Measurements from ENCODE around the gene PRELID2. TPM values are rescaled to one million over a fixed set of nuclear protein-coding genes. Genes with fewer than 3 reads are reported as not detected.

PRELID2 gene
- total RNA-seq, 1 experiment from 2014 or later: not detected

DNA sequence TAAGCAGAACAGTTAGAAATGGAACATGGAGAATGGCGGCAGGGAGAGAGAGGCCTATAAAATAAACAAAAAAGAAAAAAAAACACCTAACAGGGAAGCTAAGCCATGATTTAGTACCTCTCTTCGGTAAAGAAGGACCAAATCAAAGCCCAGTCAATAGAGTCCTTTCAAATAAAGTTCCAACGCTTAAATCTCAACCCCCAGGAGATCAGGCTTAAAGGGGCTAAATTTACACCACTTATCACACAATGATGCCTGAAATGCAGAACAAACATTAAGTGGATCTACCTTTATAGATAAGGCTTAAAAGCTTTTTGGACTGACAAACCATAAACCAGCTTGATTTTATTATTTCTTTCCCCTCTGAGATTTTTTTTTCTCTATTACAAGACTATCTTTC, 66.3 kb downstream of the PRELID2 start:
- no peaks in the 10 kb centered on the region for H3K9me3 ChIP-seq (ENCODE audit: low read length)
- H3K4me2 ChIP-seq (ENCODE audit: low read depth, low read length, poor library complexity, severe bottlenecking): no peak overlapping the region
- DNase-seq: no peak
- no peak overlapping the region for H3K4me3 ChIP-seq (ENCODE audit: low read length)
- no peak overlapping the region for H3K9ac ChIP-seq (ENCODE audit: low read length)
- no peaks in the 10 kb centered on the region for H3K27me3 ChIP-seq (ENCODE audit: low read length)
- H3K4me1 ChIP-seq (ENCODE audit: low read length): no peaks in the 10 kb centered on the region
- no peak overlapping the region for H2AFZ ChIP-seq (ENCODE audit: low read length)
- no peaks in the 10 kb centered on the region for H3K36me3 ChIP-seq (ENCODE audit: insufficient read depth, low read length)
- H3K9me2 ChIP-seq (replicated peaks; ENCODE audit: insufficient read depth, low read length): no peaks in the 10 kb centered on the region
- no peaks in the 10 kb centered on the region for H4K20me1 ChIP-seq (ENCODE audit: insufficient read depth, low read depth, low read length)
- no peaks in the 10 kb centered on the region for H3K79me2 ChIP-seq (ENCODE audit: low read length)
- no peak overlapping the region for H3K27ac ChIP-seq (ENCODE audit: low read length)

DNA sequence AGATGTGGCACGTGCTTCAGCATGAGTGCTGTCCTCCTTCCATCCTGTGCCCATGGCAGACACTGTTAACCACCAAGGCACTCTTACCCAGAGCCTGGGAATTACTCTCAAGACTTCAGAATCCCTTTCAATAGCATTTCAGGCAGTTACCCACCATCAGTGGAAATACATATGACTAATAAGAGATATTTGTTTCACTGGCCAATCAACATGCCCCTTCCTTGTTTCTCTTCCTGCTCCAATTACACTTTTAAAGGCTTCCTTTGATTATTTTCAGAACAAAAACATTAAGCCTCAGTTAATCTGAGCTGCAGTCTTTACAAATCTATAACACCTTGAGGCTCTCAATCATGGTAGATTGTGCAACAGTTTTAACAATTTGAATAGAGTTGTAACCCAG, 70.8 kb downstream of the PRELID2 start:
- Histone ChIP-seq H3K27ac (ENCODE audit: low read length) (no peak overlapping the region), H3K27me3 (ENCODE audit: low read length) (no peaks in the 10 kb centered on the region), H3K79me2 (ENCODE audit: low read length) (no peaks in the 10 kb centered on the region), H3K4me3 (ENCODE audit: low read length) (no peak overlapping the region), H3K9ac (ENCODE audit: low read length) (no peak overlapping the region), H3K36me3 (ENCODE audit: insufficient read depth, low read length) (no peaks in the 10 kb centered on the region), H3K9me2 (replicated peaks; ENCODE audit: insufficient read depth, low read length) (no peaks in the 10 kb centered on the region), H3K4me2 (ENCODE audit: low read depth, low read length, poor library complexity, severe bottlenecking) (no peak overlapping the region), H4K20me1 (ENCODE audit: insufficient read depth, low read depth, low read length) (no peaks in the 10 kb centered on the region), H3K4me1 (ENCODE audit: low read length) (no peaks in the 10 kb centered on the region), H3K9me3 (ENCODE audit: low read length) (no peaks in the 10 kb centered on the region), H2AFZ (ENCODE audit: low read length) (no peak overlapping the region)
- no peak for DNase-seq

DNA sequence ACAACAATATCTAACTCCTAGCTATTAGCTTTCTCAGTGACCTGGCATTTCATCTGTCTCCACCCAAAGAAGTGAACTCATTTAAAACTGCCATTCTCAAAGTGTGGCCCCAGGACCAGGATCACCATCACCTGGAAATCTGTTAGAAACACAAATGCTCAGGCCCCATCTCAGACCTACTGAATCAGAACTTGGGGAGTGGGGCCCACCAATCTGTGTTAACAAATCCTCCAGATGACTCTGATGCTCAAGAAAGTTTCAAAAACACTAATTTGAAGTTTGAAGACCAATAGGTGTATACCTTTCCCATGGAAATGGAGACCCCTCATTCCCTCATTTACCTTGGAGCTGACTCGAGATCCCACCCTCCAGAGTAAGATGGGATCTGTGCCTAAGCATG, 72.3 kb downstream of the PRELID2 start:
- no peak overlapping the region for H3K27ac ChIP-seq (ENCODE audit: low read length)
- H3K4me3 ChIP-seq (ENCODE audit: low read length): no peak overlapping the region
- H3K27me3 ChIP-seq (ENCODE audit: low read length): no peaks in the 10 kb centered on the region
- H3K9me3 ChIP-seq (ENCODE audit: low read length): no peaks in the 10 kb centered on the region
- H3K36me3 ChIP-seq (ENCODE audit: insufficient read depth, low read length): no peaks in the 10 kb centered on the region
- no peak overlapping the region for H2AFZ ChIP-seq (ENCODE audit: low read length)
- H3K9ac ChIP-seq (ENCODE audit: low read length): no peak overlapping the region
- H3K9me2 ChIP-seq (replicated peaks; ENCODE audit: insufficient read depth, low read length): no peaks in the 10 kb centered on the region
- H3K79me2 ChIP-seq (ENCODE audit: low read length): no peaks in the 10 kb centered on the region
- no peak for DNase-seq
- H3K4me1 ChIP-seq (ENCODE audit: low read length): no peaks in the 10 kb centered on the region
- H3K4me2 ChIP-seq (ENCODE audit: low read depth, low read length, poor library complexity, severe bottlenecking): no peak overlapping the region
- no peaks in the 10 kb centered on the region for H4K20me1 ChIP-seq (ENCODE audit: insufficient read depth, low read depth, low read length)

DNA sequence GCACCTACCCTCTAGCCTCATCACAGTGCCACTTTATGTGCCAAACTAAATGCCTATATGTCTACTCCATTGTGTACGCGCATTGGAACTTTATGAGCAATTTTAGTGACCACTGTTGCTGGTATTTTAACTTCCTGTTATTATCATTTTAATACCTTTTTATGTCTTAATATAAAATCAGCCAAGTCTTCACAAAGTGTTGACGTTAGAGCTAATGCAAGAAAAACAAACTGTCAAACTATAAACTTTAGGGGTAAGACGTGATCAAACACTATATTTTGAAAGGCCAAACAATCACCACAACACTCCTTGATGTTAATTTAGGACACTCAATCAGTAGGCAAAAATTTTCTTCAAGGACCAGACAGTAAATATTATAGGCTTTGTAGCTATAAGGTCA, 73.9 kb downstream of the PRELID2 start:
- H3K27ac ChIP-seq (ENCODE audit: low read length): no peak overlapping the region
- H3K4me2 ChIP-seq (ENCODE audit: low read depth, low read length, poor library complexity, severe bottlenecking): no peak overlapping the region
- H3K27me3 ChIP-seq (ENCODE audit: low read length): no peaks in the 10 kb centered on the region
- no peak overlapping the region for H2AFZ ChIP-seq (ENCODE audit: low read length)
- H3K9me3 ChIP-seq (ENCODE audit: low read length): no peaks in the 10 kb centered on the region
- no peak overlapping the region for H3K4me3 ChIP-seq (ENCODE audit: low read length)
- no peaks in the 10 kb centered on the region for H3K4me1 ChIP-seq (ENCODE audit: low read length)
- no peak for DNase-seq
- H3K79me2 ChIP-seq (ENCODE audit: low read length): no peaks in the 10 kb centered on the region
- H3K9ac ChIP-seq (ENCODE audit: low read length): no peak overlapping the region
- H4K20me1 ChIP-seq (ENCODE audit: insufficient read depth, low read depth, low read length): no peaks in the 10 kb centered on the region
- H3K9me2 ChIP-seq (replicated peaks; ENCODE audit: insufficient read depth, low read length): no peaks in the 10 kb centered on the region
- H3K36me3 ChIP-seq (ENCODE audit: insufficient read depth, low read length): no peaks in the 10 kb centered on the region

DNA sequence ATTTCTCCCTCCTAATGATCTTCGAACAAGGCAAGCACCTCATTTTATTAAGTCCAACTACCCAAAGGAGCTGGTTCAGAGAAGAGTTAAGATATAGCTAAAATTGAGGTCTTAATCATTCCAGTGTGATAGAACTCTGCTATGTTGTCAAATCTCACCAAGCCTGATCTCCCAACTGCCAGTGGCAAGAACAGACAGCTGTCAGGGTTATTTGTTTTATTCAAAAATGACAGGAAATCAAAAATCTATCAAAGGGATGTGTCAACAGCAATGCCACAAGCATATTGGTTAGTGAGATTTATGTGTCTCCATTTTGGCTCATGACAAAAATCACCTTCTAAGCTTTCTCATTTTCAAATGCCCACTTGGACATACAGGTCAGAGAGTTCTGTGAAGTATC, 74.5 kb downstream of the PRELID2 start:
- Histone ChIP-seq H3K4me3 (ENCODE audit: low read length) (no peak overlapping the region), H3K9me3 (ENCODE audit: low read length) (no peaks in the 10 kb centered on the region), H3K79me2 (ENCODE audit: low read length) (no peaks in the 10 kb centered on the region), H3K36me3 (ENCODE audit: insufficient read depth, low read length) (no peaks in the 10 kb centered on the region), H3K9ac (ENCODE audit: low read length) (no peak overlapping the region), H3K9me2 (replicated peaks; ENCODE audit: insufficient read depth, low read length) (no peaks in the 10 kb centered on the region), H2AFZ (ENCODE audit: low read length) (no peak overlapping the region), H3K27ac (ENCODE audit: low read length) (no peak overlapping the region), H3K4me2 (ENCODE audit: low read depth, low read length, poor library complexity, severe bottlenecking) (no peak overlapping the region), H4K20me1 (ENCODE audit: insufficient read depth, low read depth, low read length) (no peaks in the 10 kb centered on the region), H3K27me3 (ENCODE audit: low read length) (no peaks in the 10 kb centered on the region), H3K4me1 (ENCODE audit: low read length) (no peaks in the 10 kb centered on the region)
- DNase-seq: no peak

DNA sequence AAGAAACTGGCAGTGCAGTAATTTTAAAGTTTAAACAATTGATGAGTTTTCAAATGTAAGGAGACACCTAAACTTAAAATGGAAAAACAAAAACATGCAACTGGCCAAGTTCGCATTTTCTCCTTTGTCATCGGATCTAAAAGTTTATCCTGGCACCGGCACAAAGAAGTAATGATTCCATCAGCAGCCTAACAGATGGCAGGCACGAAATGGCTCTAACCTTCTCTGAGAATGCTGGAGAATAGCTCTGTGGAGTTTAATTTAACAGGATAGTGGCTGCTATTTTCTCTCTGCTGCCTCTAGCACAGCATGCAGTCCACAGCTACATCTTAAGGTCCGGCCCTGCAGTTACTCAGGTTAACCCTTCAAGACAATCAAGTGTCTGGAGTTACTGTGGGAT, 82.2 kb downstream of the PRELID2 start:
- H3K4me1 ChIP-seq (ENCODE audit: low read length): no peaks in the 10 kb centered on the region
- H3K4me3 ChIP-seq (ENCODE audit: low read length): no peak overlapping the region
- no peaks in the 10 kb centered on the region for H3K36me3 ChIP-seq (ENCODE audit: insufficient read depth, low read length)
- no peaks in the 10 kb centered on the region for H3K27me3 ChIP-seq (ENCODE audit: low read length)
- H2AFZ ChIP-seq (ENCODE audit: low read length): no peak overlapping the region
- H3K27ac ChIP-seq (ENCODE audit: low read length): no peak overlapping the region
- no peaks in the 10 kb centered on the region for H3K79me2 ChIP-seq (ENCODE audit: low read length)
- H3K4me2 ChIP-seq (ENCODE audit: low read depth, low read length, poor library complexity, severe bottlenecking): no peak overlapping the region
- H3K9me3 ChIP-seq (ENCODE audit: low read length): no peaks in the 10 kb centered on the region
- H3K9me2 ChIP-seq (replicated peaks; ENCODE audit: insufficient read depth, low read length): no peaks in the 10 kb centered on the region
- no peak overlapping the region for H3K9ac ChIP-seq (ENCODE audit: low read length)
- H4K20me1 ChIP-seq (ENCODE audit: insufficient read depth, low read depth, low read length): no peaks in the 10 kb centered on the region
- DNase-seq: no peak

DNA sequence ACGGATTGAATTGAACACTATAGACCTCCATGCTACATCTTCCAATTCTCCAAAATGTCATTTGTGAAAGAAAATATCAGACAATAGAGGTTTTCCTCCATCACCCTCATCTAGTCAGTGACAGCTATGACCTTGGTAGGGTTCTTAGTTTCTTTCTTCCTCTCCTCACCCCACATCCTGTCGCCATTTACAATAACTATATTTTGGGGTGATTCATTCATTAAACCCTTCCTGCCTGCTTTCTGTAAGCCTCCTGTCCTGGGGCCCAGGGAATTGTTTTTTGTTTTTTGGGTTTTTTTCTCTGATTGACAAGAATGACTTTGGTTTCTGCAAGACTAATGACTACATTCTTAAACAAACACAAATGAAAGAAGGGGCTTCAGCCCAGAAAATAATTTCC, 82.6 kb downstream of the PRELID2 start:
- Histone ChIP-seq H3K9me2 (replicated peaks; ENCODE audit: insufficient read depth, low read length) (no peaks in the 10 kb centered on the region), H3K4me1 (ENCODE audit: low read length) (no peaks in the 10 kb centered on the region), H3K27me3 (ENCODE audit: low read length) (no peaks in the 10 kb centered on the region), H3K79me2 (ENCODE audit: low read length) (no peaks in the 10 kb centered on the region), H3K36me3 (ENCODE audit: insufficient read depth, low read length) (no peaks in the 10 kb centered on the region), H3K4me3 (ENCODE audit: low read length) (no peak overlapping the region), H3K9ac (ENCODE audit: low read length) (no peak overlapping the region), H4K20me1 (ENCODE audit: insufficient read depth, low read depth, low read length) (no peaks in the 10 kb centered on the region), H3K4me2 (ENCODE audit: low read depth, low read length, poor library complexity, severe bottlenecking) (no peak overlapping the region), H2AFZ (ENCODE audit: low read length) (no peak overlapping the region), H3K9me3 (ENCODE audit: low read length) (no peaks in the 10 kb centered on the region), H3K27ac (ENCODE audit: low read length) (no peak overlapping the region)
- DNase-seq: no peak

DNA sequence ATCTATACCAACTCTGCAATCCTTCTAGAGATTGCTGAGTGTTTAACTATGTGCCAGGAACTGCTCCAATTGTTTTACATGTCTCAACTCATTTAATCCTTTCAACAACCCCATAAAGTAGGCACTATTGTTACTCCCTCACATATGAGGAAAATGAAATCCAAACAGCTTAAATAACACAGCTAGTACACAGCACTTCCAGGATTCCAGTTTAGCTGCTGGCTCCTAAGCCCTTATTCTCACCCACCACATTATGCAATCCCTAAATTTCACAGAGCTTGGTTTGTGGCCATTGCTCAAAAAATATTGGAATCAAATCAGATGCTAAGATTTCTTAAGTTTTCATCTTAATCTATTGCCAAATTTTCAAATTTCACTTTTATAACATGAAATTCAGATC, 84.9 kb downstream of the PRELID2 start:
- Histone ChIP-seq H3K9ac (ENCODE audit: low read length) (no peak overlapping the region), H3K79me2 (ENCODE audit: low read length) (no peaks in the 10 kb centered on the region), H3K4me1 (ENCODE audit: low read length) (no peaks in the 10 kb centered on the region), H4K20me1 (ENCODE audit: insufficient read depth, low read depth, low read length) (no peaks in the 10 kb centered on the region), H3K4me3 (ENCODE audit: low read length) (no peak overlapping the region), H3K9me2 (replicated peaks; ENCODE audit: insufficient read depth, low read length) (no peaks in the 10 kb centered on the region), H2AFZ (ENCODE audit: low read length) (no peak overlapping the region), H3K36me3 (ENCODE audit: insufficient read depth, low read length) (no peaks in the 10 kb centered on the region), H3K27ac (ENCODE audit: low read length) (no peak overlapping the region), H3K4me2 (ENCODE audit: low read depth, low read length, poor library complexity, severe bottlenecking) (no peak overlapping the region), H3K27me3 (ENCODE audit: low read length) (no peaks in the 10 kb centered on the region), H3K9me3 (ENCODE audit: low read length) (no peaks in the 10 kb centered on the region)
- DNase-seq: no peak

DNA sequence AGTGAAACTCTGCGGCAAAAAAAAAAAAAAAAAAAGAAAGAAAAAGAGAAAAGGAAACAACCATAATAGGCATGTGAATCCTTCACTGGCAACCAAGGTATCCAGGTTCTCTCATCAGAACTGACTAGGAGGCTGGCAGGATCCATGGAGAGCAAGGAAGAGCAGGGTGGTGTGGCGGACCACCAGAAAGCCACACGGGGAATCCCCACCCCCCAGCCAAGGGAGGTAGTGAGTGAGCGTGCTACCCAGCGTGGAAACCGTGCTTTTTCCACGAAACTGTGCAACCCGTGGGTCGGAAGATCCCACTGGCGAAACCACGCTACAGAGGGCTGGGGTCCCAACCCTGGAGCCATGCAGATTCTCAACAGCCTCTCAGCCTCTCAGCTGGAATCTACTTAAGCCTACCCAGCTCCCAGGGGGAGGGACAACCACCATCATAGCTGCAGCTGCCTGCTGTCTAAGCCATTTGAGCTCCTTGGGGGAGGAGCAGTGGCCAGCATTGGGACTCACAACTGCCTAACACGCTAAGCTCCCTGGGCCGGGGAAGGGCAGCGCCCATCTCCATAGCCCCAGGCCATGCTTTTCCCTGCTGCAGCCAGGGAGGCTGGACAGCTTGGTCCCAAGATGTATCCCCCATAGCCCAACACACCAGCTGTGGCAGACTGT, 91.6 kb downstream of the PRELID2 start:
- Histone ChIP-seq H3K79me2 (ENCODE audit: low read length) (no peaks in the 10 kb centered on the region), H3K27ac (ENCODE audit: low read length) (no peak overlapping the region), H3K27me3 (ENCODE audit: low read length) (no peaks in the 10 kb centered on the region), H3K4me3 (ENCODE audit: low read length) (no peak overlapping the region), H3K36me3 (ENCODE audit: insufficient read depth, low read length) (no peaks in the 10 kb centered on the region), H2AFZ (ENCODE audit: low read length) (no peak overlapping the region), H4K20me1 (ENCODE audit: insufficient read depth, low read depth, low read length) (no peaks in the 10 kb centered on the region), H3K4me1 (ENCODE audit: low read length) (no peaks in the 10 kb centered on the region), H3K4me2 (ENCODE audit: low read depth, low read length, poor library complexity, severe bottlenecking) (no peak overlapping the region), H3K9me3 (ENCODE audit: low read length) (no peaks in the 10 kb centered on the region), H3K9me2 (replicated peaks; ENCODE audit: insufficient read depth, low read length) (no peaks in the 10 kb centered on the region), H3K9ac (ENCODE audit: low read length) (no peak overlapping the region)
- DNase-seq: no peak

Data from Karpas-422 (cell line).